ENCODE measurements around the gene TTC34.

DNA sequence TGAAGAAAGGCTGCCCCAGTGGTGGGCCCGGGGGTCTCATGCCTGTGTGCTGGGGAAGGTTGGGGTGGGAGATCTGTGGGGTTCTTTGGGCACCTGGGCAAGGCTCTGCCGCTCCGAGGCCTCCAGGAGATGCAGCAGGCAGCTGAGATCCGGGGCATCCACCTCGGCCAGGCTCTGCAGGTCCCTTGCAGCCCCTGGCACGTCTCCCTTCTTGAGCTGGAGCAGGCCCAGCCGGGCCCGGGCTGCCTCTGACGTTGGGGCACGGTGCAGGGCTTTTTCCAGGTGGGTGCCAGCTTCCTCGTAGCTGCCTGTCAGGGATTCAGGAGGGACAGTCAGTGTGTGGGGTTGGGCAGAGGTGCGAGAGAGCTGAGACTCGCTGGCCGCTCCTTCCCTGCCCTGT lies 157.3 kb downstream of the TTC34 start:
- TF ChIP-seq, protein P1, sequence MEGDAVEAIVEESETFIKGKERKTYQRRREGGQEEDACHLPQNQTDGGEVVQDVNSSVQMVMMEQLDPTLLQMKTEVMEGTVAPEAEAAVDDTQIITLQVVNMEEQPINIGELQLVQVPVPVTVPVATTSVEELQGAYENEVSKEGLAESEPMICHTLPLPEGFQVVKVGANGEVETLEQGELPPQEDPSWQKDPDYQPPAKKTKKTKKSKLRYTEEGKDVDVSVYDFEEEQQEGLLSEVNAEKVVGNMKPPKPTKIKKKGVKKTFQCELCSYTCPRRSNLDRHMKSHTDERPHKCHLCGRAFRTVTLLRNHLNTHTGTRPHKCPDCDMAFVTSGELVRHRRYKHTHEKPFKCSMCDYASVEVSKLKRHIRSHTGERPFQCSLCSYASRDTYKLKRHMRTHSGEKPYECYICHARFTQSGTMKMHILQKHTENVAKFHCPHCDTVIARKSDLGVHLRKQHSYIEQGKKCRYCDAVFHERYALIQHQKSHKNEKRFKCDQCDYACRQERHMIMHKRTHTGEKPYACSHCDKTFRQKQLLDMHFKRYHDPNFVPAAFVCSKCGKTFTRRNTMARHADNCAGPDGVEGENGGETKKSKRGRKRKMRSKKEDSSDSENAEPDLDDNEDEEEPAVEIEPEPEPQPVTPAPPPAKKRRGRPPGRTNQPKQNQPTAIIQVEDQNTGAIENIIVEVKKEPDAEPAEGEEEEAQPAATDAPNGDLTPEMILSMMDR (IDR thresholded peaks at IDR 0.05) = no peak
- no peak for TF ChIP-seq POLR2A (IDR thresholded peaks at IDR 0.05)
